NCI-H1436 (cell line): ENCODE results near the gene TTC39A.
A peak's percentile ranks its signal among the peaks of the same experiment; 100 is the strongest.

Experiments
- DNase-seq: peaks from one replicate; lab custom pipeline; 2025; lab: John Stamatoyannopoulos, UW

TTC39A gene

GRCh38 chr1:51297401-51298321 is 32.7 kb downstream of the TTC39A start:
- DNase-seq: no peak

- peak; percentile 69 for DNase-seq
Observed at GRCh38 chr1:51296383-51297357, 33.7 kb downstream of the TTC39A start.

GRCh38 chr1:51295926-51296325 is 34.4 kb downstream of the TTC39A start:
- DNase-seq: no peak

- DNase-seq: no peak
Observed at GRCh38 chr1:51294566-51295184, 35.7 kb downstream of the TTC39A start.

DNA sequence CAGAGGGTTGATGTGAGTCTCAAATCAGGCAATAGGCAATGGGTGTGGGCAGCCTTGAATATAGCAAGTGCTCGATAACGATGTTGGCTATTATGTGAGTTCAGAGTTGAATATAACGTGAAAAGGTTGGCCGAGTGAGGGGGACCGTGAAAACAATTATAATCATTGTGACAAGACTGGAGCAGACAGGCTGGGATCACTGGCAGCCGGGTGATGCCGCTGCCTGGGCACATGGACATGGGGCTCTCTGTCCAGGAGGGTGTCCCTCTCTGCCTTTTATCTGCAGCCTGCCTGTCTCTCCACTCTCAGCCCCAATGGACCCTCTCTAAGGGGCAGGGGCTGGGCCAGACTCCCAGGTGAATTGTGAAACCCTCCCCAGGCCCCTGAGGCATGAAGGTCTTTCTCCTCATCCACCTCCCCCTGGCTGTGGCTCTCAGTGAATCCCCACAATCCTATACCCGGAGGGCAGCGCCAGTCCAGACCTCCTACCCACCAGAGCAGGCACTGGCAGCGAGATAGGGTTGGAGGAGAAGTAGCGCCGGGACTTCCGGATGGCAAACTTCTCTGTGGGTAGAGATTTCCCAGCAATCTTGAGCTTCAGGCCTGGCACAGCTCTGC is 36.4 kb downstream of the TTC39A start:
- DNase-seq: no peak

DNA sequence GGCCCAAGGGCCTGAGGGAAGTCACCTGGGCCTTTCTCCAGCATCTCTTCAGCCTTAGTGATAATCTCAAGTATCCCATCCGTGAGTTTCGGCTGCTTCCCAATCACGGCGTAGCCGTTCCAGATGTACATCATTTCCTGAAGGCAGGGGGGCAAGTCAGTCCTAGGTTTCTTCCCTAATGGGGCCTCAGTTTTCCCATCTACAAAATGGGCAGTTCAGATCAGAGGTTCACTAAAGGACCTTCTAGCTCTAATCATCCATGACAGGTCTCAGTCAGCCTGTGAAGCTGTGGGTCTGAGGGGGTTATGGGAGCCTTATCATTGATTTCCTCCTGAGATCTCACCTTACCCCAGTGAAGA is 39.9 kb downstream of the TTC39A start:
- DNase-seq: no peak

GRCh38 chr1:51289676-51290488 is 40.5 kb downstream of the TTC39A start:
- no peak for DNase-seq

GRCh38 chr1:51288578-51288977 is 41.8 kb downstream of the TTC39A start:
- no peak for DNase-seq

- no peak for DNase-seq
Observed at GRCh38 chr1:51287966-51288365, 42.4 kb downstream of the TTC39A start.

- DNase-seq: no peak
Observed at GRCh38 chr1:51285055-51285454, 45.3 kb downstream of the TTC39A start.

GRCh38 chr1:51284487-51284954 is 45.8 kb downstream of the TTC39A start:
- no peak for DNase-seq

- no peak for DNase-seq
Observed at GRCh38 chr1:51283979-51284378, 46.4 kb downstream of the TTC39A start.

DNA sequence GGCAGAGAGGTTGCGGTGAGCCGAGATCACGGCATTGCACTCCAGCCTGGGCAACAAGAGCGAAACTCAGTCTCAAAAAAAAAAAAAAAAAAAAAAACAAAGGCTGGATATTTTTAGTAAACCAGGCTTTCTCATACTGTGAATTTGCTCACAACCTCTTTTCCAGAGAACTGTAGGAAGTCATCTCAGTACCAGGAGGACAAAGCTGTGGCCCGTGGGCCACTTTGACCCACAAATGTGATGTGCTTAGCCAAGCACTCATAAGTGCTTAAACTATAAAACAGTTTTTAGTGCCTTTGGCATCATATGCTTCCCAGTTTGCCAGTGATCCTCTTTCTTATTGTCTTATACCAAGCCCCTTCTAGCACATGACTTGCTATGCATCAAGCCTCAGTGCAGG is 47.8 kb downstream of the TTC39A start:
- DNase-seq: no peak

DNA sequence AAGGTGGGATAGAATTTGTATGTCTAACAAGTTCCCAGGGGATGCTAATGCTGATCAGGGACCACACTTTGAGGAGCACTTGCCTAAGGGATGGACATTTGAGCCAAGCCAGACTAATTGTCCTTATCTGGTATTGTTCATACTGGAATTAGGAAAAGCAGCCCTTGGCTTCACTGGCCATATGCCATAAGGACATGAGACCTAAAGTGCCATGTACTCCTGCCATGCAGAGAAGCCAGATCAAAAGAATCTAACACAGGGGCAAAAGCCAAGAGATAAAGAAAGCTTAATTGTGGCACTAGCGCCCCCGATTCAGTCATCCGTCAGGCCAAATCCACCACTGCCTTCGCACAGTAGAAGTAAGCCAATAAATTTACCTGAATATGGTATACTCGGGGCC is 48.6 kb downstream of the TTC39A start:
- no peak for DNase-seq

GRCh38 chr1:51280321-51280978 is 49.9 kb downstream of the TTC39A start:
- DNase-seq: no peak

DNA sequence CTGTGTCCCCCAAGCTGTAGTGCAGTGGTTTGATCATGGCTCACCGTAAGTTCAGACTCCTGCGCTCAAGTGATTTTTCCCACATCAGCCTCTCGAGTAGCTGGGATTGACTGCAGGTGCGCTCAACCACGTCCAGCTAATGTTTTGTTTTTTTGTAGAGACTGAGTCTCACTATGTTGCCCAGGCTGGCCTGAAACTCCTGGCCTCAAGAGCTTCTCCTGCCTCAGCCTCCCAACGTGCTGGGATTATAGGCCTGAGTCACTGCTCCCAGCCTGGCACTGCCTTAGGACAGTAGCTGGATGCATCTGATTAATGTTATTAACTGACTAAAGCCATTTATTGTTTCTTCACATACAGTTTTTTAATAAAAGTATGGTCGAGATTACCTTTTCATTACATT is 54.1 kb downstream of the TTC39A start:
- no peak for DNase-seq

- DNase-seq: no peak
Observed at GRCh38 chr1:51274676-51275075, 55.7 kb downstream of the TTC39A start.

GRCh38 chr1:51272916-51273315 is 57.4 kb downstream of the TTC39A start:
- DNase-seq: no peak

DNA sequence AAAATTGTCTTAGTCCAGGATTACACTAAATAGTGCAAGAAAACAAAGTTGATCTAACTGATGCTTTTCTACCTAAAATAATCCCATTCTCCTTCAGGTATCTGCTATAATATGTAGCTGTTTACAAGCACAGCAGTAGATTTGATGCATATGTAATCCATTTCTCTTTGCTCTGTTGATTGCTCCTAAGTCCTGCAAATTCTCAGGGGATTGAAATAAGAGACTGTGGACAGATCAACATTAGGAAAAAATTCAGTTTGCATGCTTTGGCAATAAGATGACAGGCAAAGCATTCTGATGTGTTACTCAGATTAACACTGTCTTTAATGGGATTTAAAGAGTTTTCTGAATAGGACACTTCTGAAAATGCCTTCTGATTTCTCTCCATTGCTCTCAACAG is 59.6 kb downstream of the TTC39A start:
- no peak for DNase-seq

- DNase-seq: no peak
Observed at GRCh38 chr1:51268634-51269033, 61.7 kb downstream of the TTC39A start.
